DMS153 treated with DMSO at 0.1 percent for 48 hours (cell line): ENCODE results near the gene FUT8.
A peak's percentile ranks its signal among the peaks of the same experiment; 100 is the strongest.
"Not testable (repeated sequence)": the region's sequence is repeated elsewhere in the genome, so short reads cannot be mapped to it uniquely, and the experiment has no call there.

Source experiments
- DNase-seq: peaks from one replicate; lab custom pipeline; 2025; ENCODE audit not compliant: unreplicated experiment; lab: John Stamatoyannopoulos, UW

Gene FUT8

DNA sequence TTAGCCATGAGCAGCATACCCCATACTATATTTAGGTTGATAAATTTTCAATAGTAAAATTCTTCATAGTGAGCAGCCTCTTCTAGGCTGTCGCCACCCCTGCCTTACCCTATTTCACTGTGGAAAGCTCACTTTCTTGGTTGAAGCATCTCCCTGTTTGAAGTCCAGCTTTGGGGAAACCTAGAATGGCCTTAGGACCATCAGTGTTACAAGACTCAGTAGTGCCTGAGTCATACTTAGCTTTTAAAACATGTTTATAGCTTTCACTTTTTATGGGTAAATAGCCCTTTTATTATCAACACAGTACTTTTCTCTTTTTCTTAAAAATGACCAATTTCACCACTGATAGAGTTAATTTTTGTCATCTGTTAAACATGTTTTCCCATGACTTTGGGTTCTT, 37.1 kb downstream of the FUT8 start:
- no peak for DNase-seq

- DNase-seq: no peak
These were observed 41.4 kb downstream of the FUT8 start for GRCh38 chr14:65453807-65454480.

DNA sequence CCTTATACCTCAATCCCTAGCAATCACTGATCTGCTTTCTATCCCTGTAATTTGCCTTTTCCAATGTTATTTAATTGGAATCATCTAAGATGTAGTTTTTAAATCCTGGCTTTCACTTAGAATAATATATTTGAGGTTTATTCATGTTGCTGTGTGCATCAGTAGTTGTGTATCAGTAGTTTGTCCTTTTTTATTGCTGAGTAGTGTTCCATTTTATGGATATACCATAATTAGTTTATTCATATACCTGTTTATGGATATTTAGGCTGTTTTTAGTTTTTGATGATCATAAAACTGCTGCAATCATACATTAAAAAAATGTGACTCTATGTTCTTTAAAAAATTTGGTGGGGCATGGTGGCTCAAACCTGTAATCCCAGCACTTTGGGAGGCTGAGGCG, 43.7 kb downstream of the FUT8 start:
- DNase-seq: no peak

DNA sequence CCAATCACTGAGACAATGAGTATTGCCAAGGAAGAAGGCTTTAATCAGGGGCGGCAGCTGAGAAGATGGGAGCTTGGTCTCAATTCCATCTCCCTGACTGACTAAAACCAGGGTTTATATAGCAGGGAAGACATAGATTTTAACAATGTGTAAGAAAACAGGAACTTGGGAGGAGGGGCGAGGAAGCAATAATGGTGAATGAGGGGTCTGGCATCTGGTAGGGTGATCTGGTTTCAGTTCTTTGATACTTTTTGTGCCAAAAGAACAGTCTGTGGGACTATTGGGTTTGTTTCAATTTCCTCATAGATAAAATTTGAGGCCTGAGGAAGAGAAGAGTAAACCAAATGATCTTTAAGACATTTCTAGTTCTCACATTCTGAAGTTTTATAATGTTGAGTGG, 49.2 kb downstream of the FUT8 start:
- DNase-seq: no peak

DNA sequence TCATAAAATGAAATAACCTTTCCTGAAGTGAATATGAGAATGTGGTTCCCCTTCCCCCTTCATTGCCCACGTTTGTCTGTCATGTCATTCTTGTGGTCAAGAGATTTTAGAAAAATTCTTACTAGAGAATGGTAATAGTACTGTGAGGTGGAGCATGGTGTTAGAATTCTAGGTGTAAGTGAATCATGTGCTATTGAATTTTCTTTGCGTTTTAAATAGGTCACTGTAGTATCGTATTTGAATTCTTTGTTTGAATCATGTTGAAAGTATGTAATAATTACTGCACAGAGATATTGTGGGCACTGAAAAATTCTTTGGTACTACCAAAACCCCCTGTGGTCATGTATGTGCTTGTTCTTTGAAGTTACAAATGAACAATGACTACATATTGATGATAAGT, 49.9 kb downstream of the FUT8 start:
- DNase-seq: no peak

- peak; percentile 10 for DNase-seq
These were observed 53.1 kb downstream of the FUT8 start for GRCh38 chr14:65465584-65465983.

GRCh38 chr14:65467926-65468325, 55.4 kb downstream of the FUT8 start:
- DNase-seq: not testable (repeated sequence)

DNA sequence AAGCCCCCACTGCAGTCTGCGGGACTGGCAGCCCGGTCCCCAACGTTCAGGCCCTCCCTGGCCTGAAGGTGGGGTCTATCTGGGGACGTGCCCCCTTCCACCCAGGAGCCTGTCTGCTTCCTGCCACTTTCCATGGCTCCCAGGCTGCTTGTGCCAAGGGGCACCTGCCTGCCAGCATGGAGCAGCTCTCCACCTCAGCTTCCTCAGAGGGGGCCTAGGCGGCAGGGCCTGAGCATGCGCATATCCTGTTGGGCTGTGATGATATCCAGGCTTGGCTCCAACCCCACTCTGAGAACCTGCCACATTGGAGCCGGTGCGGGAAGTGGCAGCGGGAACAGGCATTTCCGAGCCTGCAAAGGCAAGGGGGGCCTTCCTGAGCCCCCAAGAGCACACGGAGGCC, 57.4 kb downstream of the FUT8 start:
- DNase-seq: no peak

DNA sequence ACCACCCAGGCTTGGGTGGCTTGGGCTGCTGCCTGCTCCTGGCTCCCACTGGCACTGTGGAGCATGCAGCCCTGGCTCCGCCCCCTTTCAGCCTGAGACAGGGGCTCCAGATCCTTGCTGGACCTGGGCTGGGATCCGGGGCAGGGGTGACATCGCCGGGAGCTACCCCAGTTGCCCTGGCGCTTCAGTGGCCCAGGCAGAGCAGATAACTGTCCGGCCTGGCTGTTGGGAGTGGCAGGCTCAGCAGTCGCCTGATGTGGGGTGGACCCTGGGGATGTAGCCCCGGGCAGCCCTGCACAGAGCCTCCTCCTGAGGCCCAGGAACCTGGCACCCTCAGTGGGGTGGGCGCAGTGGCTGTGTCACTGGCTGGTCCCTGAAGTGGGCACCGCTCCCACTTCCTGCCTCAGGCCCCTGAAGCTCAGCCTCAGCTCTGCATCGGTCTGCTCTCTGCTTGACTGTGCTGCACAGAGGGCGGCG, 57.9 kb downstream of the FUT8 start:
- DNase-seq: no peak

DNA sequence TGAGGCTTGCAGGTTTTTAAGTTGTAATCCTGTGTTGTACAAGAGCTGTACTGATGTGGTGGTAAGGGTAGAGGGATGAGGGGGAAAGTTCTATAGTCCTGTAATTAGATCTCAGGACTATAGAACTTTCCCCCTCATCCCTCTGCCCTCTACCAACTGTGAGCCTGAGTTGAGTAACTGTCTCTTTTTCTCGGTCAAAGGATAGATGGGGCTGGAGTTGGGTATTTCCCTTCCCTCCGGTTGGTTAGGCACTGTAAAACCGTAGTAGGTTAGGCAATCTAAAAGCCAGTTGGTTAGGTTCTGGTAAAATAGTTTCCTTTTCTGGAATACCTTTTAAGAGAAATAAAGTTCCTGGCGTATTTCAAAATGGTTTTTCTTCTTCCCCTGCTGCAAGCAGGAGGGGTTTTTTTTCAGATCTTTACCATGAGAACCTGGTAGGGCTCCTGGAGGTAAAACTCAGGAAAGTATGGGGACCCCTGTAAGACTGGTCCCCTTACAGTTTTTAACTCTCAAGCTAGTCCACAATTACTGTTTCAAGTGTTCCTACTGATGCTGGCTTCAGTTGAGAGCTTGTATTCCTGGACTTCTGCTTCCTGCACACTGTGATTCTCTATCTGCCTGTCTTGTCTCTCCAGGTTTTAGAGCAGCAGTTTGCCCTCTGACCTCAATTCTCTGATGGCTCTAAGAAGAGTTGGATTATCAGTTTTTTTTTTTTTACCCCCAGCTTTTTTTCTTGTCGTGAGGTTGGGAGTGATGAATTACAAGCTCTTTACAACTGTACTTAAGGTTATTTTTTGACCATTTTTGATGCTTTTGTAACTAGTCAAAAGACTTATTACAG, 58.7 kb downstream of the FUT8 start:
- no peak for DNase-seq

DNA sequence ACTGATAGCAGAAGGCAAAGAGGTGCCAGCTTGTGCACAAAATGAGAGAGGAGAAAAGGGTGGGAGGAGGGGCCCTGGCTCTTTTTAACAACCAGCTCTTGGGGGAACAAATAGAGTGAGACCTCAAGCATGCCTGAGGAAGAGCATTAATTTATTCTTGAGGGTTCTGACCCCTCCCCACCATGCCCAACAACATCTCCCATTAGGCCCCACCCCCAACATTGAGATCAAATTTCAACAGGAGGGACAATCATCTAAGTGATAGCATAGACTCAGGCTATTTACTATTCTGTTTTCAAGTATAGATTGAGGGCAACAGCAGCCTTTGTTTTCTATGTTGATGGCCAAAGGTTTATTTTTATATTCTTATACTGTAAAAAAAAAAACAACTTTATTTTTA, 59.7 kb downstream of the FUT8 start:
- peak; percentile 25 for DNase-seq

DNA sequence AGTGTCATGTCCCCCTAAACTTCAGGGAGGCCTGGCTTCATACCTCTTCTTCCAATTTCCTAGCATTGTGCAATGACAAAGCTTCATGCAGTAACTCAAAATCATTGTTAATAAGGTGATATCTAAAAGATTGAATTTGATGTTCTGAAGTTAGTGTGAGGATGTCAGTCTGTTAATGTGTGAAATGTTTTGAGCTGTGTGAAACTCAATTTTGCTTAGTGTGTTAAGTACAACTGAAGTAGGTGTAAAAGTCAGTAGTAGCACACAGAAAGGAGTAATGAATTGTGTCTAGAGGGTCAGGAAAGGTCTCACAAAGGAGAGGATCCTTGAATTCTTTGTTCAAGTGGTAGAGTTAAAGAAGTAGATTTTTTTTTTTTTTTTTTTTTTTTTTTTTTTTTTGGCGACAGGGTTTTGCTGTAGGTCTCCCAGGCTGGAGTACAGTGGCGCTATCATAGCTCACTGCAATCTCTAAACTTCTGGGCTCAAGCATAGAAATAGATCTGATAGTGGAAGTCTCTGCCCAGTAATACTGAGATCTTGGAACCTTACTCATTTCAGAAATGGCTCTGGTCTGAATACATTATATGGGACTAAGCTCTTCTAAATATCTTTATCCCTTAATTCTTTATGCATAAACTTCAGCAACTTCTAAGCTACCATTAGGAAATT, 63.9 kb downstream of the FUT8 start:
- DNase-seq: no peak

GRCh38 chr14:65476942-65477318, 64.4 kb downstream of the FUT8 start:
- no peak for DNase-seq

DNA sequence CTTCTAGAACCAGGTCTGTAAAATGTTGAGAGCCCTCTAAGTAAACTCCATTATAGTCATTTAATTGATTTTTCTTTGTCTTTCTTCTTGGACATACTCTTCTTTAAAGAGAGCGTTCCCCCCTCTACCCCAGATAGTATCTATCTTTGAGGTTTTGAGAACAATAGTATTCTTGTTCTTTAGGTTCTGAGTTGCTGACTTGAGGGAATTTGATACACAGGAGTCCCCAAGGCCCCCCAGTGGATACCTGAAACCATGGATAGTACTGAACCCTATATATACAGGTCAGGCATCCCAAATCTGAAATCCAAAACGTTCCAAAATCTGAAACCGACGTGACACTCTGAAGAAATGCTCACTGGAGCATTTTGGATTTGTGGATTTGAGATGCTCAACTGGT, 65.5 kb downstream of the FUT8 start:
- no peak for DNase-seq

DNA sequence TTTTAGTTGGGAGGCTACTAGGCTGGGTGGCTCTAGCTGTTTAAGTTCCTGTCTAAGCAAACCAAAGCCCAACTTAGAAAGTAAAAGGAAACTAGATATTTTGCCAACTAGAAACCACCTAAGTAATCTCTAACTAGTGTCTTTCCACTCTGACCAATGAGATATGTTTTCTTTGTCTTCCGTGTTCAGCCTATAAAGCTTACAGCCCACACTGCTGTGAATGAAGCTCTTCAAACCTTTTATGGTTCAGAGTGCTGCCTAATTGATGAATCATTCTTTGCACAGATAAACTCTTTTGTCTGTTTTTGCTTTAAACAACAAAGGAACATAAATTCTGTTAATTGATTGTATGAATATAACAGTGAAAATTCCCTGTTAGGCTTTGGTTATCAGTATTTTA, 66.1 kb downstream of the FUT8 start:
- peak; percentile 62 for DNase-seq

GRCh38 chr14:65479386-65479785, 66.9 kb downstream of the FUT8 start:
- DNase-seq: no peak

- DNase-seq: no peak
These were observed 70.4 kb downstream of the FUT8 start for GRCh38 chr14:65482757-65483438.

GRCh38 chr14:65483647-65484046, 71.1 kb downstream of the FUT8 start:
- DNase-seq: no peak

GRCh38 chr14:65485516-65485915, 73.0 kb downstream of the FUT8 start:
- no peak for DNase-seq

DNA sequence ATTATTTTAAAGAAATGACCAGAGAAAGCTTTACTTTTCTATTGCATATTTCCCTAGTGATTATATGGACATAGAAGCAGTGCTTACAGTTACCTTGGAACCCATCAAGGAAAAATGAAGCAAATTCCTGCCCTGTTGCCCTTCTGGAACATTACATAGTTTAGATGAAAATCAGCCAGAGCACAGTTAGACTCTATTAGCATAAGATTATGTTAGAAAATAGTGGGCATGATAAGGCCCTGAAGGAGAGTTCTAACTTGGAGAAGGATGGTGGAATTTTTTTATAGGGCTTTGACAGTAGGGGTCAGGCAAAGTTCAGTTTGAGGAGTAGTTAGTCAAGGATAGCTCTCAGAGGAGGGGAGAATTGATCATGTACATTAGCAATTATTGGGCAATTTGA, 74.3 kb downstream of the FUT8 start:
- DNase-seq: no peak

GRCh38 chr14:65487783-65488494, 75.4 kb downstream of the FUT8 start:
- DNase-seq: no peak
